NB4 (cell line): ENCODE results near the gene OTUD7B.

ENCODE experiments used
- DNase-seq: peaks from one replicate; pipeline ENCODE4 v3.0.0; 2010; ENCODE audit warnings: low read depth
- H3K4me3 ChIP-seq: one replicate; pipeline ENCODE4 v1.5.1; 2011; ENCODE audit warnings: mild to moderate bottlenecking, low read depth, low read length, moderate library complexity
- CTCF ChIP-seq: IDR thresholded peaks from one replicate; pipeline ENCODE4 v1.5.1; 2012; ENCODE audit warnings: low read depth, low read length
- MAX ChIP-seq: IDR thresholded peaks from 2 replicates; pipeline ENCODE4 v1.6.1; 2011; ENCODE audit warnings: low read depth, low read length
- MYC ChIP-seq: IDR thresholded peaks from 2 replicates; pipeline ENCODE4 v1.6.1; 2011; ENCODE audit warnings: low read depth, low read length
- POLR2A ChIP-seq: IDR thresholded peaks from 2 replicates; pipeline ENCODE4 v1.6.1; 2011; ENCODE audit warnings: mild to moderate bottlenecking; ENCODE audit not compliant: insufficient read length; ENCODE audit errors: extremely low read depth

Gene OTUD7B

DNA sequence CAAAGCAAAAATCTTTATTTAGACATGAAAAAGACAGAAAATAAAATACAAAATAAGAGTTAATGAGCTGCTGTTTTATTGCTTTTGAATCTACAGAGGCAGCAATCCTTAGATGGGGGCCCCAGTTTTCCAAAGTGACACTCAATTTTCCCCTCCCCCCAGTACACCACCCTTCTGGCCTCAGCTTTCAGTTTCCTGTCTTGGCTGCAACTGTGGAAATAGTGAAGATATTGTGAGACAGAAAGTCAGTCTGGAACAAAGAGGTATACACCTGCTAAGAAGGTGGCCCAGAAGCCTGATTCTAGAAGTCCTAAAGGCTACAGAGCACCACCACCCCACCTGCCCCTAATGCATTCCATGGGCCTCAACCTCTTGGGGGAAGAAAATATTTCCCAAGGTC, 72.8 kb downstream of the OTUD7B start:
- H3K4me3 ChIP-seq = no peak overlapping the region
- TF ChIP-seq MAX (no peak), MYC (no peak), CTCF (no peak)
- peak; percentile 29 for DNase-seq

DNA sequence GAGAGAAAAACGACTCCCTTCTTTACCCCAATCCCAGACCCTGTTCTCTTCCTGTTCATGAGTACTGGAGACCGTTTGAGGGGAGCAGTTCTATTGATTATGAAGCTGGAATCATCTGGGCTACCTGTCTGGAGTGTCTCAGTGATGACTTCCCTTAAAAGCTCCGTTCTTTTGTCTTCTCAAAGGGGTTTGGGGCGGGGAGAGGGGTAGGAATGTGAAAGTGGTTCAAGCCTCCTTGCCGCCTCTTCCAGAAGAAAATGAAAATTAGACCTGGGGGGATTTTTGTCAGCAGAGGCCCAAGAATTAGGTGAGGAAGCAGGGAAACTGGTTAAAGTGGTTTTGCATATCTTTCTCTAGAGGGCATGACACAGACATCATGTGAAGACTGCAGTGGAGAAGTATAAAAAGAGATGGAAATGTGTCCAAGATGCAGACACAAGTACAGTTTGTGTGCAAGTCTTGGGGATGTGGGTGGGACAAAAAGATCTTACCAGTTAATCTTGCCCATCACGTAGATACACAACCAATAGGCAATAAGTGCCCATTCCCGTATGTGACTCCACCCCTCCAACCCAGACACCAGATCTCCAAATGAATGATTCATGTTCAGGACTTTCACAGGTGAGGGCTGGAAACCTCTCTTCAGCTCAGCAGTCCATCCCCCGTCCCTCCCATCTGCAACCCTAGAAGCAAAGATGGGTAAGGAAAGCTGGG, 73.4 kb downstream of the OTUD7B start:
- no peak overlapping the region for H3K4me3 ChIP-seq
- no peak for DNase-seq
- TF ChIP-seq MAX (no peak), CTCF (no peak), POLR2A (no peak), MYC (no peak)

DNA sequence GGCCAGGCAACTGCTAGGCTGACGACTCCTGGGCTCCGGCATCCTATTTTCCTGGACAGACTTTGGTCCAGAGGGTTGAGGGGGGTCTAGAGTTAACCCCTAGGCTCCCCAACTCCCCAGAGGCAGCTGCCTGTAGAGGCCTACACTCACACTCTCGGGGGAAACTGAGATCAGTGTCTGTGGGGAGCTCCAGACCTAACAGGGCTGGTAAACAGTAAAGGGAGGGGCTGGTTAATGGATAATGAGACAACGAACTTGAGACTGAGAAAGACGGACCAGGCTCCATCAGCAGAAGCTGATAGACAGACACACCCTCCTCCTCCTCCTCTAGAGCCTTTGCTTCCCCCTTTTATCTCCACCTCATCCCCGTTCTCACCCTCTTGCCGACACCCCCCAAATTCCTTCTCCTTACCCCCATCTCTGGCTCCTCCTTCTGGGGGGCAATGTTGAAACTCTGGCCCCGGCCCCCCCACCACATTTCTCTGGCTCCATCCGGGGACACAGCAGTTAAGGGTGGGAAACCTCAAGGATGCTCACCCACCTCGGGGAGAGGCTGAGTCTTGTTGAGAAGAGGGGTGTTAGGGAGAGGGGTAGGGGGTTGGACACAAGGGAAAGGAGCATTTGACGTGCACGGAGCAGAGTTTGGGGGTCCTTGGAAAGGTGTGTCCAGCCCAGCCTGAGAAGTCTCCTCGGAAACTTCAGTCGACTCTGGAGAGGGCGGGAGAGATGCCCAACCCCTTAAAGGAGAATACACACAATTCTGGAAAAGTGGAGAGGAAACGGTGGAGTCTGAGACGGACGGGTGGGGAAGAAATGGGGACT, 74.1 kb downstream of the OTUD7B start, which contains the start of gene MTMR11:
TSS of gene MTMR11 (minus strand) at position 710 of the 822 bp plus-strand sequence. CDS start at position 478, 232 bp downstream.
- TF ChIP-seq CTCF = no peak
- no peak for TF ChIP-seq MAX
- no peak for TF ChIP-seq POLR2A
- TF ChIP-seq MYC = no peak
- H3K4me3 ChIP-seq = no peak within 1 kb of the TSS
- no peak for DNase-seq

- H3K4me3 ChIP-seq = no peak overlapping the region
- no peak for DNase-seq
- no peak for TF ChIP-seq MYC
- TF ChIP-seq CTCF = no peak
- TF ChIP-seq POLR2A = no peak
Measured at GRCh38 chr1:149934356-149934755, 76.2 kb downstream of the OTUD7B start.

- no peak for TF ChIP-seq MYC
- no peak for TF ChIP-seq POLR2A
- no peak for TF ChIP-seq MAX
- no peak for TF ChIP-seq CTCF
- DNase-seq = no peak
- H3K4me3 ChIP-seq = no peak overlapping the region
Measured at GRCh38 chr1:149933208-149933607, 77.3 kb downstream of the OTUD7B start.
